ENCODE measurements around the gene SCMH1. TPM values are rescaled to one million over a fixed set of nuclear protein-coding genes. Genes with fewer than 3 reads are reported as not detected.

SCMH1 gene
- total RNA-seq, 2 experiments from 2014 or later = 24.2 to 24.7 TPM

Other genes with a start within 250 kb of the SCMH1 start
- gene SLFNL1, start 220.6 kb downstream of the SCMH1 start, total RNA-seq = under 1 TPM; 0.25 to 0.56 TPM
- not detected for gene FOXO6, start 119.1 kb upstream of the SCMH1 start, total RNA-seq
- not detected for gene EDN2, start 242.4 kb upstream of the SCMH1 start, total RNA-seq